DOHH2 (cell line): ENCODE data around the gene PSMD11.

Source experiments
- CTCF ChIP-seq: fragments of 200-600 bp; sonication (generic); IDR thresholded peaks from one replicate; pipeline ENCODE4 v1.5.1; 2014; ENCODE audit warnings: antibody characterized with exemption, mild to moderate bottlenecking, low read depth, low read length; ENCODE audit not compliant: poor library complexity, severe bottlenecking
- EZH2phosphoT487 ChIP-seq: fragments of 200-600 bp; sonication (generic); IDR thresholded peaks from 2 replicates; pipeline ENCODE4 v1.6.1; 2017; ENCODE audit warnings: borderline replicate concordance, mild to moderate bottlenecking, antibody characterized with exemption, low read length, moderate library complexity, mixed read lengths

GRCh38 chr17:32479074-32479617, 34.8 kb downstream of the PSMD11 start:
- TF ChIP-seq CTCF, result no peak
- no peak for TF ChIP-seq EZH2phosphoT487
